HG02852 (cell line): ENCODE results near the gene NAPA.

Source experiments
- ATAC-seq: cut with Tn5 transposase; IDR thresholded peaks from one replicate; pipeline ENCODE4 v1.9.1; 2021; ENCODE audit warnings: mild to moderate bottlenecking, moderate library complexity; ENCODE audit not compliant: unreplicated experiment

Gene NAPA

DNA sequence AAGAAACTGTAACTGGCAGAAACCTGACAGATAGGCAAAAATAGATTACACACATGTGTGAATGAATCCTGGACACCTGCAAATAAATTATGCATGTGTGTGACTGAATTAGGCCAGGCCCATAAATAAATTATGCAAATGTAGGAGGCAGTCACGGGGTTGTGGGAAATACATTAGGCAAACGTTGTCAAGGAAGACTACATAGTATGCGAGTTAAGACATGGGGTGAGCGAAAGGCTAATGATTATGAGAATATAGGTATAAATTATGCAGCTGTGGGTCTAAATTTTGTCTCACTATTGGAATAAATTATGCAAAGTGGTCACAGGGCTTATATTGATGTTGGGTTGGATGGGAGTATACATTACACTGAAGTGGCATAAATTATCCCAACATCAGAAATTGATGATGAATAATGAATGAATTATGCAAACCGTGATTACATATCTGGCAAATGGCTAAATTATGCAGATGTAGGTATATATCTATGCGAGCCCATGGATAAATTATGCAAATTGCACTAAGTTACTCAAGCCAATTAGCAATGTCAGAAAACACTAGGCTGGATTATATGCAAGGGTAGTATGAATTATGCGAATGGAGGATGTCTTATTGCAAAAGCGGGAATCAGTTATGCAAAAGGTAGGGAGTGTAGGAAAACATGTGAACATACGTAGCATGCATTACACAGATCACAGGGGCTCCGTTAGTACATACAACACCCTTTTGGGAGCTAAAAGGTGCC, 50.0 kb downstream of the NAPA start:
- ATAC-seq, result no peak

DNA sequence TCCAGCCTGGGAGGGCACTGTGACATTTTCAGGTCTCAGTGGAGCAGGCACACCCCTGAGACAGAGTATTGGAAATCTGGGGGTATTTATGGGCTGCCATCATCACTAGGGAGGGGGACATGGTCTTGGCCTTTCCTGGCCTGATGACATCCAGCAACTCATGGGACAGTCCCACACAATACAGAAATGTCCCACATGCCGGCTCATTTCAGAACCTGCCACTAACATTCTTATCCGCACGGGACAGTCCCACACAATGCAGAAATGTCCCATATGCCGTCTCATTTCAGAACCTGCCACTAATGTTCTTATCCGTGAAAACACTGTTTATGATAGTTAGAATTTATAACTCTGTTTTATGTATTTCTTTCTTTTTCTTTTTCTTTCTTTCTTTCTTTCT, 53.0 kb downstream of the NAPA start:
- ATAC-seq, result no peak

DNA sequence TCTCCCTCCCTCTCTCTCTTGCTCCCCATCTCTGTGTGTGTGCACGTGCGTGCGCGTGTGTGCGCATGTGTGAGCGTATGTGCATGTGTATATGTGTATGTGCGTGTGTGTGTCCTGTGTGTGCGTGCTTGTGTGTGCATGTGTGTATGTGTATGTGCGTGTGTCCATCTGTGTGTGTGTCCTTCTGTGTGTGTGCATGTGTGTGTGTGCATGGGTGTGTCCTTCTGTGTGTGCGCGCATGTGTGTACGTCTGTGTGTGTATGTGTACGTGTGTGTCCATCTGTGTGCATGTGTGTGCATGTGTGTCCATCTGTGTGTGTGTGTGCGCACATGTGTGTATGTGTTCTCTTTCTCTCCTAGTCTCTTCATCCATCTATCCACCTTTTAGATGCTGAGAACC, 55.4 kb downstream of the NAPA start:
- ATAC-seq, result no peak

DNA sequence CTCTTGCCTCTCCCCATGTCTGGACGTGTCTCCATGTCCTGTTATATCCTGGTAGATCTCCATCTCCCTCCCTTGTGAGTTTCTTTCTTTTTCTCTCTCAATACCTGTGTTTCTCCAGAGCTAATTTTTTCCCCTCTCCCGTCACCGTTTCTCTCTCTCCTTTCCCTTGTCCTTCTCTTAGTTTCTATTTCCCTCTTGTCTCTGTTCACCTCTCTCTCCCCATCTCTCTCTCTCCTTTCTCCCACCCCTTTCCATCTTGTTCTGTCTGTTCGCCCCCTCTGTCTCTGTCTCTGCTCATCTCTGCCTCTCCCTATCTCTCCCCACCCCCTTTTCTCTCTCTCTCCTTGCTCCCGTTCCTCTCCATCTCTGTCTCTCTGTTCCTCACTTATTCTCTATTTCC, 56.2 kb downstream of the NAPA start:
- ATAC-seq, result no peak

DNA sequence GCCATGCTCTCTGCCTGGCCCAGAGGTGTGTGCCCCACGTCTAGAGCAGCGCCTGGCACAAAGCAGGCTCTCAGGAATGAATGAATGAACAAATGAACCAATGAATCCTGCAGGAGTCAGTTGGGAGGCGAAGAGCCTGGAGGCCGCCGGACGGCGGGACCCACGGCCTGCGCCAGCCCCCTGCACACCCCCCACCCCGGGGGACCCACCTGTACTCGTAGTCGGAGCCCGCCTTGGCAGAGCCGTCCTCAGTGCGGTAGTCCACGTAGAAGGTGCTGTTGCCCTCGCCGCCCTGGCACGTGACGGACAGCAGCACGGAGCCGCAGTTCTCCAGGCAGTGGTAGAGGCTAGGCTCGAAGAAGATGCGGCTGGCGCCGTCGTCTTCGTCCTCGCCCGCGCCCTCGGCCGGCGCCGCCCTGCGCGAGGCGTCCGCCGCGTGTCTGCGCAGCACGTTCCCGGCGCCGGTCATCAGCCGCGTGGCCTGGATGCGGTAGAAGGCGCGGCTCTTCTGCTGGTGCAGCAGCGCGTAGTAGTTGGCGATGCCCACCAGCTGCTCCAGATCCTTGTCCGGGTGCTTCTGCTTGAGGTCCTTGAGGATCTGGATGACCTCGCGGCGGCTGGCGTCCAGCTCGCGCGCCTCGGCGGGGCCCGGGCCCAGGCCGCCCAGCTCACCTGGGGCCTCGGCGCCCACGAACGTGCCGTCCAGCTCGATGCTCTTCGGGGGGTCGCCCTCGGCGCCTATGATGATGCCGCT, 58.0 kb downstream of the NAPA start:
- no peak for ATAC-seq

DNA sequence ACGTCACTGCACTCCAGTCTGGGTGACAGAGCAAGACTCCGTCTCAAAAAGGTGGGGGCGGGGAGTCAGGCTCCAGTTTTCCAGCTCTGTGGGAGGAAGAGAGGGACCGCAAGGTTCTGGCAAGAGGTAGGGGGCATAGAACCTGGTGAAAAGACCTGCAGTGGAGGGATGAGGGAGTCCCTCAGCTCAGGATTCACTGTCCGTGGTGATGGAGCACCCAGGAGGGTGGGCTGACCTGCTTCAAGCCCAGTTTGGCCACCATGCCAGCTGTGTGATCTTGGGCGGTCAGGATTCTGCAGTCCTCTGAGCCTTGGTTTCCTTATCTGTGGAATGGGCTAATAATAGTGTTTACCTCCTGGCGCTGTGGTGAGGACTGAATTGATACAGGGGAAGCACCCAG, 64.4 kb downstream of the NAPA start:
- no peak for ATAC-seq

DNA sequence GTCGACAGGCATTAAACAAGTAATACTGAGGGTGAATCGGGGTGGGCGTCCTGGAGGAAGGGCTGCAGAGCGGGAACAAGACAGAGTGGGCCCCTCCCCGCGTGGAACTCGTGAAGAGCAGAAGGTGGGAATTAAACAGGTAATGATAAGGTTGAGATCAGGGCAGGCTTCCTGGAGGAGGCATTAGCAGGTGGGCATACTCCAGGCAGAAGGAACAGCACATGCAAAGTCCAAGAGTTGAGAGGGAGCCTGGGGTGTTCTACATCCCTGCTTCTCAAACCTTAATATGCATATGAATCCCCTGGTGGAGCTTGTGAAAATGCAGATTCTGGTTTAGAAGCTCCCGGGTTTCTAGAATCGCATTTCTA, 66.5 kb downstream of the NAPA start:
- ATAC-seq, result no peak

DNA sequence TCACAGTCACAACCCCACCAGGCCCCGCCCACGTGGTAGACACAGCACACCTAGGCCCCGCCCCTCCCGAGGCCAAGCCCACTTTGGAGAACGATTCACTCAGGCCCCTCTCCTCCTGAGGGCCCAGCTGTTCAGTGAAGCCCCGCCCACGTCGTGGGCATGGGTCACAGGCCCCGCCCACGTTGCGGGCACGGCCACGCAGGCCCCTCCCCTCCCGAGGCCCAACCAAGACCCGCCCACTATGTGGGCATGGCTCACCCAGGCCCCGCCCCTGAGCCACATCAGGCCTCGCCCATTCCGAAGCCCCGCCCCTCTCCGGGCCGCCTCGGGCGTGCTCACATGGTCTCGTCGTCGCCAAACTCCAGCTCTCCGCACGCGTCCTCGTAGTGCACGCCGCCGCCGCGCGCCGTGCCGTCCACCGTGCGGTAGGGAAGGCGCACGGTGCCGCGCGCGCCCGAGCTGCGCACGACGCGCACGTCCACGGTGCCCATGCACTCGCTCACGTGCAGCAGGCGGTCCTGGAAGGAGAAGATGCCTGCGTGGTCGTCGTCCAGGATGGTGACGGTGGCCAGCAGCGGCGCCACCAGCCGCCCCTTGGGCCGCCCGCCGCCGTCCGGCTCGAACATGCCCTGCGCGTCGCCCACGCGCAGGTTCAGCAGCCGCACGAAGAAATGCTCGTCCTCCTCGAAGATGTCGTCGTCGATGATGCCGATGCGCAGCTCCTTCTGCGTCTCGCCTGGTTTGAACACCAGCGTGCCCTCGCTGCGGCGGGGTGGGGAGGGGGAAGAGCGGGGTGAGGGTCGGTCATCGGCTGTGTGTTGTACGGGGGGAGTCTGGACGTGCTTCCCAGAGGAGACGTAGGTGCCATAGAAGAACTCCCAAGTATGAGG, 67.1 kb downstream of the NAPA start:
- no peak for ATAC-seq

DNA sequence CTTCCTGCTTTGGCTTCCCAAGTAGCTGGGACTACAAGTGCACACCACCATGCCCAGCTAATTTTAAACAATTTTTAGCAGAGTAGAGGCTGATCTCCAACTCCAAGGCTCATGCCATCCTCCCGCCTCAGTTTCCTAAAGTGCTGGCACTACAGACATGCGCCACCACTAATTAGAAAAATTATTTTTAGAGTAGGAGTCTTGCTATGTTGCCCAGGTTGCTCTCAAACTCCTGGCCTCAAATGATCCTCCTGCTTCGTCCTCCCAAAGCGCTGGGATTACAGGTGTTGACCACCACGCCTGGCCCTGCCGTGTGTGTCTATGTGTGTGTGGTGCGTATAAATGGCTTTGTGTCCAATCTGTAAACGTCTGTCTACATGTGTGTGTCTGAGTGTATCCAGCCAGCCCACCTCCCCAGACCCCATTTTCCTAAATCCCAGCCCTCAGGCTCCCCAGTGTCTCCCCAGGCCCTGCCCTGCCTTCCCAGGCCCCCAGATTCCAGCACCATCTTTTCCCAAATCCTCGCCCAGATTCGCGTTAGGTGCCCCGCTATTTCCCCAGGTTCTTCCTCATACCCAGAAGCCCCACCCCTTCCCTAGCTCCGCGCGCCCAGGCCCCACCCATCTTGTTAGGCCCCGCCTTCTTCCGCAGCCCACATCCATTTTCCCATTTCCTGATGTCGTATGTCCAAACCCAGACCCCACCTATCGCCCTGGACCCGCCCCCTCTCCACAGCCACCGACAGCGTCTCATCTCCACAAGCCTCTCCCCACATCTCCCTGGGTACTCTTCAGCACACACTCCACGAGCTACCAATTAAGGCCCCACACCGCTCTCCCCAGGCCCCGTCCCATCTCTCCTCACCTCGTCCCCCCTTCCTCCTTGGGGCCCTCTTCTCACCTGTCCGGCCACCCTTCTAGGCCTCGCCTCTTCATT, 68.1 kb downstream of the NAPA start:
- no peak for ATAC-seq

DNA sequence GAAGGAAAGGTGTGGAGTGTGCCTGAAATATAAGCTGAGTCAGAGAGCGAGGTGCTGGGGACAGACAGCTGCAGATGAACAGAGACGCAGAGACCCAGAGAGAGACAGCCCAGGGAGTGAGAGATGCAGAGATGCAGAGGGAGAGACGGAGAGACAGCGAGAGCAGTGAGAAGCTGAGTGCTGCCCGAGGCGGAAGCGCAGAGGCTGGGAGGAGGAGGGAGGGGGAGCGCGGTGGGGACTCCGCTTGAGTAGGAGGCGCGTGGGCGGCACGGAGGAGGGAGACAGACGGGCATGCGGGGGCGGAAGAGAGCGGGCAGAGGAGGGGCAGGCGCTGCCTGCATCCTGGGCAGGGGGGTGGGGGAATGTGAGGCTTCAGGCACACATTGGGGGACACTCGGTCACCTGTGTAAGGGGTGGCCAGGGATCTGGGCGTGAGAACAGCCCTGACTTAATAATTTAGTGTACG, 68.9 kb downstream of the NAPA start:
- ATAC-seq, result no peak

DNA sequence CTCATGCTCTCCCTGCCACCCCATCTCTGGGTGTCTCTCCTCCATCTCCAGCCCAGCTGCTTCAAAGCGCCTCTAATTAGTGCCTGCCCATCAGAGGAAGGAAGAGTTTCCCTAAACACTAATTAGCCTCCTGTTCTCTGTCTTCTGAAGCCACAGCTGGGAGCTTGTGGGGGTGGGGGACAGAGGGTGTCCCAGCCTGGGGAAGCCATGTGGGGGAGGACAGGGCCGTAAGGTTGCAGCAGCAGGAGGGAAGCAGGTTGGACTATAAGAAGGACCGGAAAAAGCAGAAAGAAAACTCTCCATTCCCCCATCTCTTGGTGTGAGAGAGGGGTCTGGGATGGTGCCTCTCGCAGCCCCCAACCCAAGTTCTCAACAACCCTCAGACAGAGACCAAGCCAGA, 69.3 kb downstream of the NAPA start:
- ATAC-seq, result no peak

DNA sequence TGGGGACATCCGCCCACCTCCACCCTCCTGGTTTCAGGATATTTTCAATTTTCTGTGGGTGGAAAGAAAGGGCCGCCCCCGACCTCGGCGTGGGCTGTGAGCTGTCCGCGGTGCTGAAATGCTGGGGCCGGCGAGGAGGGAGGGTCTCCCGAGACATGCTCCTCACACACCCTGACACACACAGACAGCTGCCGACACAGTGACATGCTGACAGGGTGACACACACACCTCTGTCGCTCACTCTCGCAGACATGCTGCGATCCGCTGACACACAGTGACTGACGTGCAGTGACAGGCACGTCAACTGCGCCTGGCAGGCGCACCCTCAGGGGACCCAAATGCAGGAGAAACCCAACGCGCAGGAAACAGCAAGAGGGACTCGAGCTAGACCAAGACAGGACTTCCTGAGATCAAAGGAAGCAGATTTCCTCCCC, 70.5 kb downstream of the NAPA start:
- no peak for ATAC-seq

DNA sequence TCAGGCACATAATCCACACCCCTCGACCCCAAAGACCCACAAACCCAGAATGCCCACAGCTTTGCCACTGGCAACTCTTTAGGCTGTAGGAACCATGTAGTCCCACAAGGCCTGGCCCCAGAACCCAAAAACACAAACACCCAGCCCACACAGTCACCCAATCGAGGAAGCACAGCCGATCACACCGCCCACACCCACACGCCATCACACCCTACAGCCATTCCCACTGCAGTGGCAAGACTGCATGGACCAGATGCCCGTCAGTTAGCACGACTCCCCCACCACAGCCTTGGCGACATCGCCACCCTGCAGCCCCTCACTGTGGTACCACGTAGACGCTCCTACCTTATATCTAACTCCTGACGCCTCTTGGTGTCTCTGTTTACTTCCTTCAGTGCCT, 71.5 kb downstream of the NAPA start:
- ATAC-seq, result no peak

DNA sequence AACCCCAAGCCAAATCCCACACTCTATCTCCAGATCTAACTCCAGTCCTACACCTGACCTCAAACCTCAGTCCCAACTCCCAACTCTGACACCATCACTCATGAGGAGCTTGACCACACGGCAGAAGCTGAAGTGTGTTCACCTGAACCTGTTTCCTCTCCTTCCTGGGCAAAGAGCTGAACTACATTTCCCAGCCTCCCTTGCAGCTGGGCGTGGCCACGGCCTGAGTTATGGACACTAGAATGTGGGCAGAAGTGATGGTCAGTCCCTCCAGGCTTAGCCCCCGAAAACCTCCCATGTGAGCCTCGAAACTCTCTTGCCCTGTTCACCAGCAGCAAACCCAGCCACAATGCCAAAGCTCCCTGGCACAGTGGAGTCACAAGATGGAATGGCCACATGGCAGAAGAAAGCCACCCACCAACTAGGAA, 76.1 kb downstream of the NAPA start:
- no peak for ATAC-seq
